Panc1 (cell line): Measurements from ENCODE around the gene HDHD2. TPM values are rescaled to one million over a fixed set of nuclear protein-coding genes. Genes with fewer than 3 reads are reported as not detected.

Experiments used
- ATAC-seq: fragments of 200-7000 bp; cut with Tn5 transposase; 2 replicates; pipeline ENCODE4 v1.9.1; 2020; ENCODE audit warnings: mild to moderate bottlenecking, moderate library complexity
- BruUV-seq: library from RNA; stranded (reverse); fragments of 400-500 nt; replicated peaks from 2 replicates; lab custom pipeline; 2021; lab: Mats Ljungman, UMichigan
- CTCF ChIA-PET: fragments of 300-600 bp; sonication (Branson Sonifier 250); formaldehyde crosslinking; loops from one replicate; lab custom pipeline; 2022; ENCODE audit warnings: antibody characterized with exemption; lab: Charles Lee
- POLR2A ChIA-PET: fragments of 300-600 bp; sonication (Branson Sonifier 250); formaldehyde crosslinking; loops from one replicate; lab custom pipeline; 2022; ENCODE audit warnings: antibody characterized with exemption; lab: Charles Lee
- DNase-seq: peaks from one replicate; pipeline ENCODE4 v3.0.0-alpha.2; 2010; ENCODE audit warnings: low read depth, low spot score
- H3K27ac ChIP-seq: 2 replicates; pipeline ENCODE4 v1.5.1; 2011; ENCODE audit warnings: mild to moderate bottlenecking, low read length, inconsistent platforms
- H3K27me3 ChIP-seq: fragments of 200-500 bp; sonication (Bioruptor generic); 2 replicates; pipeline ENCODE4 v1.6.0; 2014; ENCODE audit warnings: low read length, inconsistent platforms; ENCODE audit not compliant: control insufficient read depth, insufficient read depth
- H3K36me3 ChIP-seq: fragments of 200-500 bp; sonication (Bioruptor generic); 2 replicates; pipeline ENCODE4 v1.5.1; 2014; ENCODE audit warnings: inconsistent platforms, mild to moderate bottlenecking, low read length, moderate library complexity; ENCODE audit not compliant: control insufficient read depth, insufficient read depth
- H3K4me1 ChIP-seq: 2 replicates; pipeline ENCODE4 v1.5.1; 2011; ENCODE audit warnings: inconsistent platforms, mild to moderate bottlenecking, low read length, moderate library complexity; ENCODE audit not compliant: control insufficient read depth, insufficient read depth
- H3K4me3 ChIP-seq, 2 experiments: 2 replicates each; pipeline ENCODE4 v1.5.1; 2011 to 2012; ENCODE audit warnings: low read depth in 2 of 2, low read length in 2 of 2, mild to moderate bottlenecking in 2 of 2, inconsistent platforms in 1 of 2, moderate library complexity in 1 of 2
- H3K9me3 ChIP-seq: fragments of 200-500 bp; sonication (Bioruptor generic); 2 replicates; pipeline ENCODE4 v1.5.1; 2014; ENCODE audit warnings: low read depth, mild to moderate bottlenecking, inconsistent platforms, low read length, moderate library complexity; ENCODE audit not compliant: control insufficient read depth, insufficient read depth
- POLR2AphosphoS5 ChIP-seq: IDR thresholded peaks from 2 replicates; pipeline ENCODE4 v1.6.1; 2012; ENCODE audit warnings: mild to moderate bottlenecking, low read depth, low read length, moderate library complexity
- SIN3A ChIP-seq: IDR thresholded peaks from 2 replicates; pipeline ENCODE4 v1.6.1; 2012; ENCODE audit warnings: low read depth, mild to moderate bottlenecking, low read length, moderate library complexity, borderline replicate concordance; ENCODE audit not compliant: insufficient read depth
- TCF7L2 ChIP-seq: IDR thresholded peaks from 2 replicates; pipeline ENCODE4 v1.6.1; 2011; ENCODE audit warnings: mild to moderate bottlenecking, low read depth, low read length, inconsistent platforms
- in situ Hi-C: cut with HindIII; loops from 2 replicates; pipeline ENCODE4 v1.10.0; 2016; ENCODE audit warnings: low sequenced_read_pairs, low pct_unique_long_range_greater_than_20kb
- intact Hi-C: fragments of 100-400 bp; cut with micrococcal nuclease; formaldehyde crosslinking; loops from one replicate; pipeline ENCODE4 v1.10.0; 2022; ENCODE audit not compliant: unreplicated experiment
- total RNA-seq: library from RNA; stranded (reverse); gene quantifications from one replicate; pipeline ENCODE4 v1.2.1, GENCODE V29; 2021; ENCODE audit not compliant: unreplicated experiment
- TF ChIP-seq, protein P1 (sequence below): fragments of 450-650 bp; IDR thresholded peaks from 2 replicates; pipeline ENCODE4 v1.5.1; 2017; ENCODE audit warnings: mild to moderate bottlenecking
- TF ChIP-seq, protein P2 (sequence below), 2 experiments: IDR thresholded peaks; 2 replicates each; pipeline ENCODE4 v1.6.1; 2011 to 2012; ENCODE audit warnings: low read depth in 2 of 2, control low read depth in 1 of 2, low read length in 1 of 2, mild to moderate bottlenecking in 1 of 2, moderate library complexity in 1 of 2; ENCODE audit not compliant: insufficient read depth in 1 of 2

Gene HDHD2
- total RNA-seq, 1 experiment from 2014 or later = 24.6 TPM

DNA sequence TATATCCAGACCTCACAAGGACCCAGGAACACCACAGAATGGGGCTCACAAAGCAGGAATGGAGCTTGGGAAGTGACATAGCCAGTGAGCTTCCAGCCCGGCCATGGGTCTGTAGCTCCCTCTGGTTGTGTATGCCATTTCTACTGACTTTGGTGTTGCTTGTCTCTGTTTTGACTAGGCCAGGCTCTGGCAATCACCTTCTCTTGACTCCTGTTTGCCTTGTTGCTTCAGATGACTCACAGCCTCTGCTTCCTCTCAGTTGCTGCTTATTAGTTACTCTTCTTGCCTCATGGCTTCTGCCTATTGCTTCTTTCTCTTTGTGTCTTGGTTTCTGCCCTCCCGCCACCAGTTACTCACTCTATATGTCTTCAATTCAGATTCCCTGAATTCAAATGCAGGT is 41.7 kb upstream of the HDHD2 start:
- CTCF ChIA-PET = no interaction called here
- DNase-seq (no peak), ATAC-seq (no peak)
- no peak overlapping the region for H3K27ac ChIP-seq
- H3K36me3 ChIP-seq = no peaks in the 10 kb centered on the region
- H3K9me3 ChIP-seq = no peaks in the 10 kb centered on the region
- POLR2A ChIA-PET = no interaction called here
- in situ Hi-C loops (no loop called here), intact Hi-C loops (no loop called here)
- H3K4me3 ChIP-seq = no peak overlapping the region
- BruUV-seq = no TSS peak
- TF ChIP-seq, protein P1, sequence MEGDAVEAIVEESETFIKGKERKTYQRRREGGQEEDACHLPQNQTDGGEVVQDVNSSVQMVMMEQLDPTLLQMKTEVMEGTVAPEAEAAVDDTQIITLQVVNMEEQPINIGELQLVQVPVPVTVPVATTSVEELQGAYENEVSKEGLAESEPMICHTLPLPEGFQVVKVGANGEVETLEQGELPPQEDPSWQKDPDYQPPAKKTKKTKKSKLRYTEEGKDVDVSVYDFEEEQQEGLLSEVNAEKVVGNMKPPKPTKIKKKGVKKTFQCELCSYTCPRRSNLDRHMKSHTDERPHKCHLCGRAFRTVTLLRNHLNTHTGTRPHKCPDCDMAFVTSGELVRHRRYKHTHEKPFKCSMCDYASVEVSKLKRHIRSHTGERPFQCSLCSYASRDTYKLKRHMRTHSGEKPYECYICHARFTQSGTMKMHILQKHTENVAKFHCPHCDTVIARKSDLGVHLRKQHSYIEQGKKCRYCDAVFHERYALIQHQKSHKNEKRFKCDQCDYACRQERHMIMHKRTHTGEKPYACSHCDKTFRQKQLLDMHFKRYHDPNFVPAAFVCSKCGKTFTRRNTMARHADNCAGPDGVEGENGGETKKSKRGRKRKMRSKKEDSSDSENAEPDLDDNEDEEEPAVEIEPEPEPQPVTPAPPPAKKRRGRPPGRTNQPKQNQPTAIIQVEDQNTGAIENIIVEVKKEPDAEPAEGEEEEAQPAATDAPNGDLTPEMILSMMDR = no peak
- TF ChIP-seq POLR2AphosphoS5 (no peak), TCF7L2 (no peak), SIN3A (no peak)
- TF ChIP-seq, protein P2, sequence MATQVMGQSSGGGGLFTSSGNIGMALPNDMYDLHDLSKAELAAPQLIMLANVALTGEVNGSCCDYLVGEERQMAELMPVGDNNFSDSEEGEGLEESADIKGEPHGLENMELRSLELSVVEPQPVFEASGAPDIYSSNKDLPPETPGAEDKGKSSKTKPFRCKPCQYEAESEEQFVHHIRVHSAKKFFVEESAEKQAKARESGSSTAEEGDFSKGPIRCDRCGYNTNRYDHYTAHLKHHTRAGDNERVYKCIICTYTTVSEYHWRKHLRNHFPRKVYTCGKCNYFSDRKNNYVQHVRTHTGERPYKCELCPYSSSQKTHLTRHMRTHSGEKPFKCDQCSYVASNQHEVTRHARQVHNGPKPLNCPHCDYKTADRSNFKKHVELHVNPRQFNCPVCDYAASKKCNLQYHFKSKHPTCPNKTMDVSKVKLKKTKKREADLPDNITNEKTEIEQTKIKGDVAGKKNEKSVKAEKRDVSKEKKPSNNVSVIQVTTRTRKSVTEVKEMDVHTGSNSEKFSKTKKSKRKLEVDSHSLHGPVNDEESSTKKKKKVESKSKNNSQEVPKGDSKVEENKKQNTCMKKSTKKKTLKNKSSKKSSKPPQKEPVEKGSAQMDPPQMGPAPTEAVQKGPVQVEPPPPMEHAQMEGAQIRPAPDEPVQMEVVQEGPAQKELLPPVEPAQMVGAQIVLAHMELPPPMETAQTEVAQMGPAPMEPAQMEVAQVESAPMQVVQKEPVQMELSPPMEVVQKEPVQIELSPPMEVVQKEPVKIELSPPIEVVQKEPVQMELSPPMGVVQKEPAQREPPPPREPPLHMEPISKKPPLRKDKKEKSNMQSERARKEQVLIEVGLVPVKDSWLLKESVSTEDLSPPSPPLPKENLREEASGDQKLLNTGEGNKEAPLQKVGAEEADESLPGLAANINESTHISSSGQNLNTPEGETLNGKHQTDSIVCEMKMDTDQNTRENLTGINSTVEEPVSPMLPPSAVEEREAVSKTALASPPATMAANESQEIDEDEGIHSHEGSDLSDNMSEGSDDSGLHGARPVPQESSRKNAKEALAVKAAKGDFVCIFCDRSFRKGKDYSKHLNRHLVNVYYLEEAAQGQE (IDR thresholded peaks at IDR 0.05; ENCODE audit: insufficient read depth in 1 of 2, low read depth in 2 of 2, low read length in 1 of 2) = no peak
- H3K27me3 ChIP-seq = peaks cover 2% of the 10 kb centered on the region
- H3K4me1 ChIP-seq = no peaks in the 10 kb centered on the region

DNA sequence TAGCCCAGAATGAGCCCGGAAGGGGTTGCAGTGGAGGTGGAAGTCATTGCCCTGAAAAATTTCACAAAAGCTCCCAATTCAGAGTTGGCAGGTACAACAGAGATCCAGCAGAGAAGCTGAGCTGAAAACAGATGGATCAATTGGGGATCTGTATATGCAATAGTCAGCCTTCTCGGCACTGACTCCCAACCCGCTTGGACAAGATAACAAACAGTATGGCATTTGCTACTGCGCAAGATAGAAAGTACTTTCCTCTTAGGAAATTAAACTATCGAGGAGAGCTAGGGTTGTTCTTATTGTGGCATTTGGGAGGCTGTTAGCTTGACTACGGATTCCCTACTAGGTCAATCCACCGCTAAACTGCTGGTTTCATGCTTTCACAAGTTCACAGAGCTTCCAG is 37.4 kb upstream of the HDHD2 start:
- no peak for DNase-seq
- Histone ChIP-seq H3K27ac (no peak overlapping the region), H3K4me3 (no peak overlapping the region), H3K9me3 (no peaks in the 10 kb centered on the region), H3K36me3 (no peaks in the 10 kb centered on the region), H3K4me1 (no peaks in the 10 kb centered on the region), H3K27me3 (peaks cover 2% of the 10 kb centered on the region; the same call in 1 of the 2 replicates)
- ATAC-seq = no peak
- no TSS peak for BruUV-seq
- ChIA-PET CTCF (no interaction called here), POLR2A (no interaction called here)
- TF ChIP-seq, protein P2 (IDR thresholded peaks at IDR 0.05; ENCODE audit: insufficient read depth in 1 of 2, low read depth in 2 of 2, low read length in 1 of 2) = no peak
- TF ChIP-seq SIN3A = no peak
- TF ChIP-seq, protein P1 = no peak
- TF ChIP-seq POLR2AphosphoS5 = no peak
- TF ChIP-seq TCF7L2 = no peak
- in situ Hi-C loops = no loop called here
- intact Hi-C loops = no loop called here
